ENCODE results near the gene TRA2B. TPM values are rescaled to one million over a fixed set of nuclear protein-coding genes. Genes with fewer than 3 reads are reported as not detected.

TRA2B gene
- total RNA-seq, 1 experiment from 2014 or later = 236 TPM

GRCh38 chr3:185937689-185938374, at the start of gene TRA2B (continued):
- TF ChIP-seq ZNF263 (CRISPR knock-in tag; IDR thresholded peaks at IDR 0.05; ENCODE audit: low read depth) (0 out of 2 replicates have a peak, but pooled peaks have one; percentile 34), ZNF317 (CRISPR knock-in tag; IDR thresholded peaks at IDR 0.05; ENCODE audit: borderline replicate concordance, low read depth) (no peak), CBFB (CRISPR knock-in tag; IDR thresholded peaks at IDR 0.05; ENCODE audit: low read depth) (no peak), ZNF396 (CRISPR knock-in tag; IDR thresholded peaks at IDR 0.05; ENCODE audit: borderline replicate concordance) (no peak), ZNF671 (CRISPR knock-in tag; IDR thresholded peaks at IDR 0.05) (no peak), MXD4 (CRISPR knock-in tag; IDR thresholded peaks at IDR 0.05; ENCODE audit: borderline replicate concordance) (no peak), ZNF232 (CRISPR knock-in tag; IDR thresholded peaks at IDR 0.05) (peak; percentile 97), SMAD3 (CRISPR knock-in tag; IDR thresholded peaks at IDR 0.05; ENCODE audit: borderline replicate concordance) (peak; percentile 92; the same call in 1 of the 2 replicates), NFATC4 (CRISPR knock-in tag; IDR thresholded peaks at IDR 0.05) (no peak), FOXK1 (CRISPR knock-in tag; IDR thresholded peaks at IDR 0.05) (peak; percentile 91), SP1 (CRISPR knock-in tag; conservative IDR thresholded peaks at IDR 0.05) (peak; percentile 97), ATF2 (CRISPR knock-in tag; IDR thresholded peaks at IDR 0.05; ENCODE audit: borderline replicate concordance, low read depth) (no peak), OVOL2 (CRISPR knock-in tag; IDR thresholded peaks at IDR 0.05; ENCODE audit: borderline replicate concordance) (peak; percentile 61; the same call in 1 of the 2 replicates), E2F4 (CRISPR knock-in tag; IDR thresholded peaks at IDR 0.05; ENCODE audit: borderline replicate concordance, low read depth) (no peak), NR1H2 (CRISPR knock-in tag; IDR thresholded peaks at IDR 0.05) (peak; percentile 78; the same call in 1 of the 2 replicates), CREB1 (CRISPR knock-in tag; IDR thresholded peaks at IDR 0.05) (peak; percentile 86; the same call in 1 of the 2 replicates), CDX4 (CRISPR knock-in tag; IDR thresholded peaks at IDR 0.05; ENCODE audit: borderline replicate concordance) (no peak), NFE2L1 (CRISPR knock-in tag; IDR thresholded peaks at IDR 0.05) (peak; percentile 92; the same call in 1 of the 2 replicates)

GRCh38 chr3:185986198-185986777, 48.5 kb upstream of the TRA2B start:
- H3K36me3 Mint-ChIP-seq = no peaks in the 10 kb centered on the region
- DNase-seq (ENCODE audit: low spot score) = no peak
- H3K4me3 Mint-ChIP-seq = no peak overlapping the region
- no peak for ATAC-seq
- H3K9me3 Mint-ChIP-seq = no peaks in the 10 kb centered on the region
- no peak for TF ChIP-seq GTF2I (CRISPR knock-in tag; conservative IDR thresholded peaks at IDR 0.05)
- no peak for TF ChIP-seq ZSCAN18 (CRISPR knock-in tag; IDR thresholded peaks at IDR 0.05)
- no peak for TF ChIP-seq ZBTB21 (CRISPR knock-in tag; IDR thresholded peaks at IDR 0.05; ENCODE audit: borderline replicate concordance)
- no peak for TF ChIP-seq SMAD3 (CRISPR knock-in tag; IDR thresholded peaks at IDR 0.05; ENCODE audit: borderline replicate concordance)
- no peak for TF ChIP-seq ATF1 (CRISPR knock-in tag; IDR thresholded peaks at IDR 0.05)
- no peak for TF ChIP-seq FOXP4 (CRISPR knock-in tag; IDR thresholded peaks at IDR 0.05)
- TF ChIP-seq ETV6 (CRISPR knock-in tag; IDR thresholded peaks at IDR 0.05) = no peak
- no peak for TF ChIP-seq ZNF232 (CRISPR knock-in tag; IDR thresholded peaks at IDR 0.05)
- TF ChIP-seq RORB (CRISPR knock-in tag; IDR thresholded peaks at IDR 0.05) = no peak
- TF ChIP-seq NFATC4 (CRISPR knock-in tag; IDR thresholded peaks at IDR 0.05) = no peak
- TF ChIP-seq NFE2L1 (CRISPR knock-in tag; IDR thresholded peaks at IDR 0.05) = no peak
- no peak for TF ChIP-seq ESRRA (CRISPR knock-in tag; IDR thresholded peaks at IDR 0.05; ENCODE audit: borderline replicate concordance)
- TF ChIP-seq NR1H2 (CRISPR knock-in tag; IDR thresholded peaks at IDR 0.05) = no peak
- TF ChIP-seq IRF2 (CRISPR knock-in tag; IDR thresholded peaks at IDR 0.05; ENCODE audit: borderline replicate concordance, low read depth) = no peak
- TF ChIP-seq HMGA2 (CRISPR knock-in tag; IDR thresholded peaks at IDR 0.05) = no peak
- H3K4me1 Mint-ChIP-seq = peaks cover 3% of the 10 kb centered on the region; the same call in 1 of the 2 replicates
- H3K27ac Mint-ChIP-seq = no peak overlapping the region
- ChIA-PET POLR2A (no interaction called here), CTCF (interaction anchor here (0.9 to 4.0 kb wide), 7 partner anchors 9 to 554 kb away, joined by 3 to 23 read pairs (median 11); no protein-coding TSS in a partner anchor)
- H3K27me3 Mint-ChIP-seq (ENCODE audit: low read depth) = peaks cover 10% of the 10 kb centered on the region; the same call in 1 of the 2 replicates
